Transverse colon (tissue), 4 donors: ENCODE measurements around the gene TSPAN32. TPM values are rescaled to one million over a fixed set of nuclear protein-coding genes. Genes with fewer than 3 reads are reported as not detected.

Source experiments
- DNase-seq: peaks from one replicate; pipeline ENCODE4 v3.0.0-alpha.2; 2019
- H3K27ac ChIP-seq, 4 donors: fragments of 200-600 bp; sonication (generic); 2 replicates each; pipeline ENCODE4 v1.5.1; 2016 to 2018; ENCODE audit warnings: inconsistent platforms in 4 of 4
- H3K27me3 ChIP-seq: fragments of 200-600 bp; sonication (generic); 2 replicates; pipeline ENCODE4 v1.5.1; 2017; ENCODE audit warnings: inconsistent platforms
- H3K36me3 ChIP-seq, 4 donors: fragments of 200-600 bp; sonication (generic); 2 replicates each; pipeline ENCODE4 v1.5.1; 2017 to 2019; ENCODE audit warnings: inconsistent platforms in 4 of 4
- H3K4me1 ChIP-seq, 4 donors: fragments of 200-600 bp; sonication (generic); 2 replicates each; pipeline ENCODE4 v1.5.1; 2017 to 2020; ENCODE audit warnings: inconsistent platforms in 4 of 4
- H3K4me3 ChIP-seq, 4 donors: fragments of 200-600 bp; sonication (generic); 1 replicate in 1 of 4; 2 replicates in 3 of 4; pipeline versions ENCODE4 v1.5.1 to v1.6.1; 2017 to 2019; ENCODE audit warnings: inconsistent platforms in 4 of 4
- H3K9me3 ChIP-seq, 2 donors: fragments of 200-600 bp; sonication (generic); 2 replicates each; pipeline ENCODE4 v1.5.1; 2017 to 2019; ENCODE audit warnings: inconsistent platforms in 2 of 2
- CTCF ChIP-seq, 5 experiments: fragments of 200-600 bp in 3 of 5; fragments of 450-650 bp in 2 of 5; sonication (generic) in 3 of 5; IDR thresholded peaks; 1 replicate in 2 of 5; 2 replicates in 3 of 5; pipeline ENCODE4 v1.5.1; 2016 to 2017; ENCODE audit warnings: antibody characterized with exemption in 5 of 5, inconsistent platforms in 3 of 5, mild to moderate bottlenecking in 2 of 5, moderate library complexity in 1 of 5
- EP300 ChIP-seq: sonication (generic); formaldehyde crosslinking; IDR thresholded peaks from one replicate; pipeline ENCODE4 v1.6.1; 2017; ENCODE audit warnings: antibody characterized with exemption, low read depth
- POLR2A ChIP-seq: fragments of 450-650 bp; IDR thresholded peaks from one replicate; pipeline ENCODE4 v1.6.1; 2016; ENCODE audit warnings: antibody characterized with exemption, mild to moderate bottlenecking, moderate library complexity
- POLR2AphosphoS5 ChIP-seq, 3 donors: sonication (generic); formaldehyde crosslinking; IDR thresholded peaks; one replicate each; pipeline ENCODE4 v1.6.1; 2016; ENCODE audit warnings: antibody characterized with exemption in 3 of 3
- WGBS, 2 donors: methylation state at CpG; one replicate each; pipeline ENCODE4 v1.1.5; 2018; ENCODE audit warnings: low coverage in 1 of 2; 5-methylcytosine and 5-hydroxymethylcytosine counted together
- in situ Hi-C, 4 donors: fragments of 200-750 bp; cut with MboI; loops; one replicate each; pipeline versions ENCODE4 v1.15.0 to v1.15.1; 2017; ENCODE audit warnings: low sequenced_read_pairs in 3 of 4, low pct_ligation_motif_present in 1 of 4, low pct_unique_long_range_greater_than_20kb in 1 of 4
- intact Hi-C: fragments of 100-400 bp; cut with DNase I; formaldehyde crosslinking; loops from one replicate; pipeline ENCODE4 v1.15.1; 2023; ENCODE audit warnings: low total_unique reads
- total RNA-seq, 4 donors: library from RNA; depleted of rRNA; stranded (reverse); fragments of >200 nt; gene quantifications; one replicate each; pipeline ENCODE4 v1.1.0, GENCODE V29; 2016

TSPAN32 gene
- total RNA-seq, 4 donors from 2014 or later, result 0.16 to 0.96 TPM; not detected in 2

- no peak for TF ChIP-seq POLR2A
- TF ChIP-seq CTCF (IDR thresholded peaks at IDR 0.05), result no peak
- no peak for TF ChIP-seq EP300
- no peak for TF ChIP-seq POLR2AphosphoS5 (IDR thresholded peaks at IDR 0.05)
- intact Hi-C loops (no loop called here), in situ Hi-C loops (loop anchor here in 1 of 4 donors (25.0 kb wide), 1 partner anchor 586 kb away; the partner anchor contains the start of gene CDKN1C)
- peak overlapping the region; percentile 40 to 94 (median 66) for H3K27ac ChIP-seq
- H3K4me1 ChIP-seq, result peaks cover 6 to 40% (median 19%) of the 10 kb centered on the region in 4 donors
- DNase-seq, result no peak
- WGBS, 2 donors, result 65% methylated on average over 24 of the region's 24 CpGs; no CpG with 5 or more reads in 1 of the 2 donors
- H3K4me3 ChIP-seq, result peak overlapping the region in 2 of 4 donors; percentile 1 to 5
- H3K27me3 ChIP-seq, result no peaks in the 10 kb centered on the region
- no peaks in the 10 kb centered on the region for H3K9me3 ChIP-seq
- no peaks in the 10 kb centered on the region for H3K36me3 ChIP-seq
These were observed 730 bp upstream of the TSPAN32 start for GRCh38 chr11:2300936-2301630.

- Histone ChIP-seq H3K4me3 (peak overlapping the region in 2 of 4 donors; percentile 1 to 5), H3K27ac (peak overlapping the region; percentile 40 to 94 (median 66)), H3K9me3 (no peaks in the 10 kb centered on the region), H3K36me3 (no peaks in the 10 kb centered on the region), H3K27me3 (no peaks in the 10 kb centered on the region), H3K4me1 (peaks cover 15 to 51% (median 28%) of the 10 kb centered on the region in 4 donors)
- in situ Hi-C loops, result loop anchor here in 1 of 4 donors (25.0 kb wide), 1 partner anchor 585 kb away; the partner anchor contains the start of gene CDKN1C
- TF ChIP-seq POLR2AphosphoS5 (IDR thresholded peaks at IDR 0.05) (no peak), CTCF (IDR thresholded peaks at IDR 0.05) (no peak), EP300 (no peak), POLR2A (no peak)
- whole genome bisulfite sequencing, 2 donors, result 45% methylated on average over 8 of the region's 16 CpGs; no CpG with 5 or more reads in 1 of the 2 donors
- intact Hi-C loops, result no loop called here
- DNase-seq, result no peak
These were observed 588 bp downstream of the TSPAN32 start for GRCh38 chr11:2302306-2302895.

- H3K27ac ChIP-seq, result peak overlapping the region; percentile 40 to 94 (median 66)
- intact Hi-C loops (no loop called here), in situ Hi-C loops (loop anchor here in 1 of 4 donors (25.0 kb wide), 1 partner anchor 584 kb away; the partner anchor contains the start of gene CDKN1C)
- H3K4me3 ChIP-seq, result peak overlapping the region in 2 of 4 donors; percentile 1 to 5
- 69% methylated on average over 12 of the region's 18 CpGs; no CpG with 5 or more reads in 1 of the 2 donors for WGBS, 2 donors
- DNase-seq, result no peak
- H3K27me3 ChIP-seq, result no peaks in the 10 kb centered on the region
- H3K9me3 ChIP-seq, result no peaks in the 10 kb centered on the region
- H3K4me1 ChIP-seq, result peaks cover 16 to 54% (median 29%) of the 10 kb centered on the region in 4 donors
- TF ChIP-seq POLR2A (no peak), CTCF (IDR thresholded peaks at IDR 0.05) (no peak), EP300 (no peak), POLR2AphosphoS5 (IDR thresholded peaks at IDR 0.05) (no peak)
- no peaks in the 10 kb centered on the region for H3K36me3 ChIP-seq
These were observed 1.2 kb downstream of the TSPAN32 start for GRCh38 chr11:2302896-2303626.
